ENCODE measurements around the gene CELA1. TPM values are rescaled to one million over a fixed set of nuclear protein-coding genes. Genes with fewer than 3 reads are reported as not detected.
A peak's percentile ranks its signal among the peaks of the same experiment; 100 is the strongest.

CELA1 gene
- total RNA-seq, 1 donor from 2014 or later = not detected

- Mint-ChIP-seq H3K27ac (peak overlapping the region; percentile 81), H3K27me3 (no peaks in the 10 kb centered on the region), H3K36me3 (ENCODE audit: insufficient read depth) (no peaks in the 10 kb centered on the region), H3K9me3 (ENCODE audit: low read depth) (no peaks in the 10 kb centered on the region), H3K4me1 (ENCODE audit: low read depth) (peaks cover 6% of the 10 kb centered on the region), H3K4me3 (ENCODE audit: low read depth) (no peak overlapping the region)
- DNase-seq (ENCODE audit: low spot score, unreplicated experiment) = no peak
- TF ChIP-seq, protein P1, sequence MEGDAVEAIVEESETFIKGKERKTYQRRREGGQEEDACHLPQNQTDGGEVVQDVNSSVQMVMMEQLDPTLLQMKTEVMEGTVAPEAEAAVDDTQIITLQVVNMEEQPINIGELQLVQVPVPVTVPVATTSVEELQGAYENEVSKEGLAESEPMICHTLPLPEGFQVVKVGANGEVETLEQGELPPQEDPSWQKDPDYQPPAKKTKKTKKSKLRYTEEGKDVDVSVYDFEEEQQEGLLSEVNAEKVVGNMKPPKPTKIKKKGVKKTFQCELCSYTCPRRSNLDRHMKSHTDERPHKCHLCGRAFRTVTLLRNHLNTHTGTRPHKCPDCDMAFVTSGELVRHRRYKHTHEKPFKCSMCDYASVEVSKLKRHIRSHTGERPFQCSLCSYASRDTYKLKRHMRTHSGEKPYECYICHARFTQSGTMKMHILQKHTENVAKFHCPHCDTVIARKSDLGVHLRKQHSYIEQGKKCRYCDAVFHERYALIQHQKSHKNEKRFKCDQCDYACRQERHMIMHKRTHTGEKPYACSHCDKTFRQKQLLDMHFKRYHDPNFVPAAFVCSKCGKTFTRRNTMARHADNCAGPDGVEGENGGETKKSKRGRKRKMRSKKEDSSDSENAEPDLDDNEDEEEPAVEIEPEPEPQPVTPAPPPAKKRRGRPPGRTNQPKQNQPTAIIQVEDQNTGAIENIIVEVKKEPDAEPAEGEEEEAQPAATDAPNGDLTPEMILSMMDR (IDR thresholded peaks at IDR 0.05; ENCODE audit: unreplicated experiment) = no peak
Observed at GRCh38 chr12:51361161-51362016, 14.9 kb upstream of the CELA1 start.

DNA sequence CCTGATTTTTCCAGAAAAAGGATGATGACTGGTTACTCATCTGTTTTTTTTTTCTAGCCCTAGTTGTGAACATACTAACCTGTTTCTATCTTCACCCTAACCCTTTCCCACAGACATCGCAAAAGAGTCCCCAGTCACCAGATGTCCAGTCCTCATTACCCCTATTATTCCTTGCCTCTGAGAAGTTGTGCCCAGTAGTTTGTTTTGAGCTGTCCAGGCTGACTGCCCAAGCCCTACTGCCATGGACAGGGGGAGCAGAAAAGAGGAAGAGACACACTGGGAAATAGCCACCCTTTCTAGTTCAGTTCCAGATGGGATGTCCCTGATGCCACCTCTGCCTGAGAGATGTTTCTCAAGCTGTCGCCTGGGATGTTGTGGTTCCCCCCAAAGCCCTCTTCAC is 13.8 kb upstream of the CELA1 start:
- Mint-ChIP-seq H3K36me3 (ENCODE audit: insufficient read depth) (no peaks in the 10 kb centered on the region), H3K9me3 (ENCODE audit: low read depth) (no peaks in the 10 kb centered on the region), H3K4me1 (ENCODE audit: low read depth) (peaks cover 6% of the 10 kb centered on the region), H3K4me3 (ENCODE audit: low read depth) (no peak overlapping the region), H3K27ac (no peak overlapping the region), H3K27me3 (no peaks in the 10 kb centered on the region)
- TF ChIP-seq, protein P1 (IDR thresholded peaks at IDR 0.05; ENCODE audit: unreplicated experiment) = no peak
- no peak for DNase-seq (ENCODE audit: low spot score, unreplicated experiment)

GRCh38 chr12:51359851-51360250 is 13.4 kb upstream of the CELA1 start:
- no peak overlapping the region for H3K4me3 Mint-ChIP-seq (ENCODE audit: low read depth)
- H3K27me3 Mint-ChIP-seq = no peaks in the 10 kb centered on the region
- TF ChIP-seq, protein P1 (IDR thresholded peaks at IDR 0.05; ENCODE audit: unreplicated experiment) = no peak
- DNase-seq (ENCODE audit: low spot score, unreplicated experiment) = no peak
- H3K4me1 Mint-ChIP-seq (ENCODE audit: low read depth) = peaks cover 6% of the 10 kb centered on the region
- H3K36me3 Mint-ChIP-seq (ENCODE audit: insufficient read depth) = no peaks in the 10 kb centered on the region
- no peak overlapping the region for H3K27ac Mint-ChIP-seq
- H3K9me3 Mint-ChIP-seq (ENCODE audit: low read depth) = no peaks in the 10 kb centered on the region

GRCh38 chr12:51358496-51358895 is 12.0 kb upstream of the CELA1 start:
- no peaks in the 10 kb centered on the region for H3K9me3 Mint-ChIP-seq (ENCODE audit: low read depth)
- H3K27me3 Mint-ChIP-seq = no peaks in the 10 kb centered on the region
- H3K4me1 Mint-ChIP-seq (ENCODE audit: low read depth) = peaks cover 6% of the 10 kb centered on the region
- DNase-seq (ENCODE audit: low spot score, unreplicated experiment) = no peak
- H3K27ac Mint-ChIP-seq = no peak overlapping the region
- no peak overlapping the region for H3K4me3 Mint-ChIP-seq (ENCODE audit: low read depth)
- TF ChIP-seq, protein P1 (IDR thresholded peaks at IDR 0.05; ENCODE audit: unreplicated experiment) = no peak
- no peaks in the 10 kb centered on the region for H3K36me3 Mint-ChIP-seq (ENCODE audit: insufficient read depth)

DNA sequence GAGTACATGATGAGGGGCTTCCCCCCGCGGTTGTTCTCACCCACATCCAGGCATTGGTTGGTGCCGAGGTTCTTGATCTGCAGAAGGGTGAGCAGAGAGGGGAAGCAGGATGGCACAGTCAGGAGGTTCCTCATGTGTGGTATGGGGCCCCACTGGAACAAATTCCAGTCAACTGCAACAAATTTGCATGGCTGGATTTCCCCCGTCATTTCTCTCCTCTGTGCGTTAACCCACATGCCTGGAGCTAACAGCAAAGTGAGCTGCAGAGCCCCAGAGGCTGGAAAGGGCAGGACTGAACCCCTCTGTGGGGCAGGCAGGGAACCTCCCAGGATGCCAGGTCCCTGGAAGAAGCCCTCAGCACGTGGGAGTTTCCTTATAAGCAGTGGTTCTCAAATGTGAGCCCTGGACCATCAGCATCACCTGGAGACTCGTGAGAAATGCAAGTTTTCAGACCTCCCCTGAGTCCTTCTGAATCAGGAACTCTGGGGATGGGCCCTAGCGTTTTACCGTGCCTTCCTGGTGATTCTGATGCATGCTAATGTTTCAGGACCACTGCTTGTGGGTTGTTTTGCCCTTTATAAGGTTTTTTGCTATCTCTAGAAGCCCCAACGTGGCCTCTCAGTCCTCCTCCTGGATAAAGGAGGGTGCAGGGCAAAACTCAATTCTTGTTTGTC is 11.0 kb upstream of the CELA1 start:
- Mint-ChIP-seq H3K27ac (no peak overlapping the region), H3K4me3 (ENCODE audit: low read depth) (no peak overlapping the region)

More for the DNA sequence above, 11.0 kb upstream of the CELA1 start:
- H3K4me1 Mint-ChIP-seq (ENCODE audit: low read depth) = peaks cover 6% of the 10 kb centered on the region
- TF ChIP-seq, protein P1 (IDR thresholded peaks at IDR 0.05; ENCODE audit: unreplicated experiment) = no peak
- no peaks in the 10 kb centered on the region for H3K27me3 Mint-ChIP-seq
- no peak for DNase-seq (ENCODE audit: low spot score, unreplicated experiment)
- no peaks in the 10 kb centered on the region for H3K9me3 Mint-ChIP-seq (ENCODE audit: low read depth)
- H3K36me3 Mint-ChIP-seq (ENCODE audit: insufficient read depth) = no peaks in the 10 kb centered on the region

Measured in progenitor cell of endocrine pancreas (in vitro differentiated cells).